AML-193 (cell line): ENCODE data around the gene CCDC18.
A peak's percentile ranks its signal among the peaks of the same experiment; 100 is the strongest.
"Not testable (repeated sequence)": the region's sequence is repeated elsewhere in the genome, so short reads cannot be mapped to it uniquely, and the experiment has no call there.

ENCODE experiments used
- DNase-seq, 2 experiments: peaks; one replicate each; lab custom pipeline; 2025; lab: John Stamatoyannopoulos, UW

Gene CCDC18, protein sequence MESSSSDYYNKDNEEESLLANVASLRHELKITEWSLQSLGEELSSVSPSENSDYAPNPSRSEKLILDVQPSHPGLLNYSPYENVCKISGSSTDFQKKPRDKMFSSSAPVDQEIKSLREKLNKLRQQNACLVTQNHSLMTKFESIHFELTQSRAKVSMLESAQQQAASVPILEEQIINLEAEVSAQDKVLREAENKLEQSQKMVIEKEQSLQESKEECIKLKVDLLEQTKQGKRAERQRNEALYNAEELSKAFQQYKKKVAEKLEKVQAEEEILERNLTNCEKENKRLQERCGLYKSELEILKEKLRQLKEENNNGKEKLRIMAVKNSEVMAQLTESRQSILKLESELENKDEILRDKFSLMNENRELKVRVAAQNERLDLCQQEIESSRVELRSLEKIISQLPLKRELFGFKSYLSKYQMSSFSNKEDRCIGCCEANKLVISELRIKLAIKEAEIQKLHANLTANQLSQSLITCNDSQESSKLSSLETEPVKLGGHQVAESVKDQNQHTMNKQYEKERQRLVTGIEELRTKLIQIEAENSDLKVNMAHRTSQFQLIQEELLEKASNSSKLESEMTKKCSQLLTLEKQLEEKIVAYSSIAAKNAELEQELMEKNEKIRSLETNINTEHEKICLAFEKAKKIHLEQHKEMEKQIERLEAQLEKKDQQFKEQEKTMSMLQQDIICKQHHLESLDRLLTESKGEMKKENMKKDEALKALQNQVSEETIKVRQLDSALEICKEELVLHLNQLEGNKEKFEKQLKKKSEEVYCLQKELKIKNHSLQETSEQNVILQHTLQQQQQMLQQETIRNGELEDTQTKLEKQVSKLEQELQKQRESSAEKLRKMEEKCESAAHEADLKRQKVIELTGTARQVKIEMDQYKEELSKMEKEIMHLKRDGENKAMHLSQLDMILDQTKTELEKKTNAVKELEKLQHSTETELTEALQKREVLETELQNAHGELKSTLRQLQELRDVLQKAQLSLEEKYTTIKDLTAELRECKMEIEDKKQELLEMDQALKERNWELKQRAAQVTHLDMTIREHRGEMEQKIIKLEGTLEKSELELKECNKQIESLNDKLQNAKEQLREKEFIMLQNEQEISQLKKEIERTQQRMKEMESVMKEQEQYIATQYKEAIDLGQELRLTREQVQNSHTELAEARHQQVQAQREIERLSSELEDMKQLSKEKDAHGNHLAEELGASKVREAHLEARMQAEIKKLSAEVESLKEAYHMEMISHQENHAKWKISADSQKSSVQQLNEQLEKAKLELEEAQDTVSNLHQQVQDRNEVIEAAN (N-terminal part only)

DNA sequence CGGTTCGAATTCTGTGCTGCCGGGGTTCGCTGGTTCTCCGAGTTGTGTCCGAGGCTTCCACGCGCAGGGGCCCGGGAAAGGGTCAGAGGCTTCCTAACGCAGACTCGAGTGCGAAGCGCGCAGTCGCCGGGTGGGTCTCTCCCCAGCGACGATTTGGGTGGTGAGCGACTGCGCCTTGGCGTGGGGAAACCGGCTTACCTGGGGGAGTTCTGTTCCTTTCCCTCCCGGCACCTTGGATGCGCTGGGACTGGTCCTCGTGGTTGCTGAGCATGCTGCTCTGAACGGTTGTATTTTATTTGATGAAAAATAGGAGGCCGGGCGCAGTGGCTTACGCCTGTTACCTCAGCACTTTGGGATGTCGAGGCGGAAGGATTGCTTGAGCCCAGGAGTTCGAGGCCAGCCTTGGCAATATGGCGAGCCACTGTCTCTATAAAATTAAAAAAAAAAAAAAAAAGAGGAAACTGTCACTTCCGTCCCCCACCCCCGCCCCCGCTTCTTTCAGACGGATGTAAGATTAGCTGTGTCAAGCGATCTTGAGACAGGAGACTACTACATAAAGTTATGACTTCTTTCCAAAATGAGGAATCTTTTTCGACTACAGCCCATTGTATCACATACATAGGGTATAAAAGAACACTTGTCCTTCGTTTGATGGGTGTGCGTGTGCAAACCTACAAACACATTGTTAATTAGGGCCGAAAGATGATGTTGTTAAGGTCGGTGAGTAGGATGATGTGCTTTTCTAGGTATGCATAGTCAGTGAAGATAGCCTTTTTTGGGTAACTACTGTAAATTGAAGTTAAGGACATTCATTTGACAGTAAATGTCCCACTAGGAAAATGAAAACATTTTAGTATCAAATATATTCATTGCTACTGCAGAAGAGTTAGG, at the start of gene CCDC18:
Gene CCDC18, plus strand, starts transcription at position 2 of the 891 bp plus-strand sequence. CDS start 2,638 bp downstream, outside the sequence.
- DNase-seq = peak; percentile 34 to 47

DNA sequence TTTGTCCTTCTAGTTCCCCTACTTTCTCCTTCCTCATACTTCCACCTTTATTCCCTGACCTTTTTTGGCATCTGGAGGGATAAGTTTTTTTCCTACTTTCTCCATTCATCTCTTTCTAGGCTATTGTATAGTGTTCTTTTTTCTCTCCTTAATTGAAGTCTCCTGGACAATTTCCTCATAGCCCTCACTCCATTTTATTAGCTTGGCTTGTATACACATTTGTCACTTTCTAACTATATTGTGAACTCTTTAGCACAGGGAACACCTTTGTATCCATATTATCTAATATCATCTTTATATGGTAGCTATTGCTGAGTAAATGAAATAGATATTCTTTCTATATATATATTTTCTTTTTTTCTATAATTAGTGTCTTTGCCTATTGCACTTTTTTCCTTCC, 47.9 kb upstream of the CCDC18 start:
- DNase-seq = no peak

DNA sequence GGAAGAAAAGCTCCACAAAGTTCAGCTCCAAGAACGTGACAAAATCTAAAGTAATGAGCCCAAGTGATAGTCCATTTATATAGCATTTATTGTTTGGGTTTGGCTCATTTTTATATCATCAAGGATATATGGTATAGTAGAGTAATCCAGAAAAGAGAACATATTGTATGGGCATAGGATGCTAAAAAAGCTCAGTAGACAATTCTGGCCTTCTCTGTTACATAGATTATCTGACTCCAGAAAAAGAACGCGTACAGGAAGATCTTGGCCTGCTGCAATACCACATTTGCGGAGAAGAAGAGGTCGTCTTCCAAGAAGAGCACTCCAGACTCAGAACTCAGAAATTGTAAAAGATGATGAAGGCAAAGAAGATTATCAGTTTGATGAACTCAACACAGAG, 44.1 kb upstream of the CCDC18 start:
- no peak for DNase-seq

DNA sequence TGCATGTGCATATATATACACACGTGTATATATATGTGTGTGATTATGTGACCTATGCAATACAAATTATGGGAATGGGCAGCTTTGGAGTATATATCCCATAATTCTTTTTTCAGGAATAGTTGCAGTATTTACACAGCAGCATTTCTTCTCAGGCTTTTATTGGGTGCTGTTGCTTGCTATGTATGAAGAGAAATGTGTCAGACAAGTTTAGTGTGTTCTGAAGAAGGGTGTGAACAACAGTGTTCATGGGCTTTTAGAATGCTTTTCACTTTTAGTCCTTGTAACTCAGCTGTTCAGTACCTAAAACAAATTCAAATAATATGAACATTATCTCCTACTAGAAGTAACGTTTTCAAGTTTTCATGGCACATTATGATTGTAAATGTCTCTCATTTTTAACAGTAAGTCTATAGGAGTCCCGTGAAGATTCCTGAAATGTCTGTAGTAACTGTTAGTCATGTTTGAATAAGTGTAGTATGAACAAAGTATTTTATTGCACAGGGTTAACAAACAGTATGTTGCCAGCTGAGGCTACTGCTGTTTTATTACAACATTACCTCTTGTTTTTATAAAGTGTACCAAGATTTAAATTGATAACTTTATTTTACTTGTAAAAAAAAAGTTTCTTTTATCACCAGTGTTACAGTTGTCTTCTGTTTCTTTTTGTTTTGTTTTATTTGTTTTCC, 42.8 kb upstream of the CCDC18 start:
- no peak for DNase-seq

DNA sequence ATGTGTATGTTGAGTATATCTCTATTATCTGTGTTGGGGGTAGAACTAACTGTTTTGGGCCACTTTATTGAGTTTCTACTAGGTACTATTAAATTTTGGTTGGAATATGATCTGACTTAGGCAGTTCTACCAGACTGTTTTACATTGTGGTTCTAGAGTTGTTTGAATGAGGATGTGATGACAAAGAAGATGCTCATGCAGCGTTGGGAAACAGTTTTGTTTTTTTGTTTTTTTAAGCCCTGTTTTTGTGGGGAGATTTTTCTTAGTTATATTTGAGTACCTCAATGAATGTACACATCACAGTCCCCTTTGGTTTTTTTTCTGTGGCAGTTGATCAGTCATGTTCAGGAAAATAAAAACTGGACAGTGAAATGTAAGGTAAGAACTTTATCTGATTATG, 40.4 kb upstream of the CCDC18 start:
- no peak for DNase-seq

DNA sequence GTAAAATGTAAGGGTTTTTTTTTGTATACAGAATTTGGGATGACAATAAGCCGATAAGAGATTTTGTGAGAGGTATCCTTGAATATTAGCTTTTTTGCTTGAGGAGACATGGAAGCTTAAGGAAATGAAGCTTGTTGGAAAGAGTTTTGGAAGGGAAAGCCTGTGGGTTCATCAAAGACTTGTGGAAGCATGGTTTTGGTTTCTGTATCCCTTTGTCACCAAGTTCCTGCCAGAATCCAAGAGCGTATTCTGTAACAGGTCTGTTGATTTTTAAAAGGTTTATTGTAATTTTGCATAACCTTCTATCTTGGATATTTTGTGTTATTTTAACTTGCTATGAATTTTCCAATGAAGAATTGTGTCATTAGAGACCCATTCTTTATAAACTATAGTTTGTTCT, 38.4 kb upstream of the CCDC18 start:
- DNase-seq = no peak

DNA sequence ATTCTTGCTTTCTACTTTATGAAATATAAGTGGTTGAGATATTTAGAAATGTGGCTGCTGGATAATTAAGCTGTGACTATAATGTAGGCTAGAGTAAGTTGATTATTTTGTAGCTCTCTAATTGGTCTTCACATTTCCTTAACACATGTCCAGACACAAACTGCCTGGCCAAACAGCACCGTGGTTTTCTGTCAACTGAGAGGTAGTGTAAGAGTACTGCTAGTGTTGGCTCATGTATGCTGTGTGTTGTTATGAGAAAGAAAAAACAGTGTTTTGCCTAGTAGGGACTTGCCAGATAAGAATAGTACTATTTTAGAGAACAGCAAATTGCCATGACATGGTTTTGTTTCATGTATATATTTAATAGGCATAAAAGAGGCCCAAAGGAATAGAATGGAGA, 37.4 kb upstream of the CCDC18 start:
- no peak for DNase-seq

DNA sequence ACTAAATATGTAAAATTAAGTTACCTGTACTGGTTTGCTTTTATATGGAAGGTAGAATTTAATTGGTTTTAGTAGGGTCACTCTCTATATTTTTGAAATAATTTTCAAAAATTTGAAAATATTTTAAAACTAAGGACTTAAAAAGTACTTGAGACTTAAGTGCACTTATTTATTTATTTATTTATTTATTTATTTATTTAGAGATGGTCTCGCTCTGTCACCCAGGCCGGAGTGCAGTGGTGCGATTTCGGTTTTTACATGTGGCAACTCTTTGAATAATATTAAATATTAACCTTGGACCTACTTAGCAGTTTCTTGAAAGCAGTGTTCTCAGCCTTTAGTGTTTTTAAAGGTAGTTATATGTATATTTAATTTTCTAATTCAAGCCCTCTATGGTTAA, 36.8 kb upstream of the CCDC18 start:
- no peak for DNase-seq

DNA sequence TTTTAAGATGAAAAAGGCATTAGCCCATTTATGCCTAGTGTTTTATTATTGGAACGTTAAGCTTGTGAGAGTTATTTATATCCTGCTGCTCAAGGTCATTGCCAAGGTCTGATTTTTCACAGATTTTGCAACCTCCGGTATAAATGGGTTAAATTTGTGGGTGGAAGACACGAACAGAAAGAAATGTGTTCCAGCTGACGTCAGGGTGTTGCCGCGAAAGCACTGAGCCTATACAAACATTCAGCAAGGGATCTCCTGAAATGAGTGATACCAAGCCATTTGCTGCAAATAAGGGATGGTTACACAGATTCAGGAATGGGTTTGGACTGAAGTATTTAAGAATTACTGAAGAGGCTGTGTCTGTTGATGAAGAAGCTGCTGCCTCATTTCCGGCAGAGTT, 32.5 kb upstream of the CCDC18 start:
- DNase-seq = no peak

DNA sequence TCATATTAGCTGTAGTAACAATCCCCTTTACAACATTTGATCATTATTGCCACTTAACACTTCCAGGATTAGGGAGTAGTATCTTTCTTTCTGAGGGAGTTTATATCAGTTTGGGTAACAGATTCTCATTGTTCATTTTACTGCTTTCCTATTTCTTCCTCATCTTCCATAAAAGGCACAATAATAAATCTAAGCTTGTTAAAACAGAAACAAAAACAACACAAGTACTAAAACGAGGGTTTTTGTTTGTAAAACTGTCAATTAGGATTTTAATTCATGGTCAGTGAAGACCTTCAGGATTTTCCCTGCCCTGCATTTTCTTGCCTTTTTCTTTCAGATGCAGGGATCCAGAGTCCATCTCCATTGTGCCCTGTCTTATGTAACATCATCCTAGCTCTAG, 29.8 kb upstream of the CCDC18 start:
- no peak for DNase-seq

DNA sequence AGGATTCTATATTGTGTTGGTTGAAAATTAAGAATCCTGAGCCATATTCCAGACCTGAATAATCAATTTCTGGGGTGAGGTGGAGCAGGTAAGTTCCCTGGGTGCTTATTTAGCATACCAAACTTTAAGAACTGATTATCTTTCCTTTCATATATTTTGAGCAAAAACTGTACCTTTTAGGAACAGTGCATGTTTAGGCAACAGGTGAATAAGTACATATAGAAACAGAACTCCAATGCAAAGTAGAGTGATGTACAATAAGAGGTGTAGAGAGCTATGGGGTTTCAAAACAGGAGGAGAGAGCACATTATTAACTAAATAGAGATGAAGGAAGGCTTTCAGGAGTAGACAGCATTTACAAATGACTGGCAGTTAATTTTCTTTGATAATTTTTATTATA, 29.1 kb upstream of the CCDC18 start:
- DNase-seq = no peak

DNA sequence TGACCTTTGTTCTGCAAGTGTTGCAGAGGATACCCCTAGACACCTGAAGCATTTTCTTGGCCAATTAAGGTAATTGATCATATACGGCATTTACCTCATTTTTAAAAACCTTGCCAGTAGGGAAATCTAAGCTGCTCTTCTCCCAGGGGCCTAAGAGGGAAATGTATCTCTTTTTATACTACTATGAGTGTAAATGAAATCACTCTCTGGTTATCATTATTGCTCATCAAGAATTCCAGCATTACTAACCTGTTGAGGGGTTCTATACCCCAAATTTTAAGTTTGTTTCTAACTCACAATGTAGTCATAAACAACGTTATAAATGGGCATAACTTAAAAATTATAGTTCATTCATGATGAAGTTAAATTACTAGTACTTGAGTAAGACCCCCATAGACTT, 27.7 kb upstream of the CCDC18 start:
- DNase-seq = no peak

DNA sequence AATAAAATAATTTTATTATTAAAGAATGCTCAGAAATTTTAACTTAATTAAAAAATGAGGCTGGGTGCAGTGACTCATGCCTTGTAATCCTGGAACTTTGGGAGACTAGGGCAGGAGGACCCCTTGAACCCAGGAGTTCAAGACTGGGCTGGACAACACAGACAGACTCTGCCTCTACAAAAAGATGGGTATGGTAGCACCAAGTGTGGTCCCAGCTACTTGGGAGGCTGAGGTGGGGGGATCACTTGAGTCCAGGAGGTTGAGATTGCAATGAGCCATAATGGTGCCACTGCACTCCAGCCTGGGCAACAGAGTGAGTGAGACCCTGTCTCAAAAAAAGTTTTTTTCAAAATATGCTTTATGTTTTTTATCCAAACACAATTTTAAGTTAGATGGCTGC, 25.6 kb upstream of the CCDC18 start:
- DNase-seq = no peak

DNA sequence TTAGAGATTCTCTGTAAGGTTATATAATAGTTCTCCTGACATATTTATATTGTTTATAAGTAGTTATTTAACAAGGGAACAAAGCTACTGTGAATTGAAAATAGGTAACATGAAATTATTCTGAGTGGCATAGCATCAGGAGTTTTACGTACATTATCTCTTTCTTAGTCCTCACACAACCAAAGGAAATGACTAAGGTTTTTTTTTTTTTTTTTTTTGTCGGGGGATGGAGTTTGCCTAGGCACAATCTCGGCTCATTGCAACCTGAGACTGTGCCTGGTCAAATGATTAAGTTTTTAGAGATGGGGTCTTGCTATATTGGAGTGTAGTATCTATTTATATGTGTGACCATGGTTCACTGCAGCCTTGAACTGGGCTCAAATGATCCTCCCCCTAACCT, 25.2 kb upstream of the CCDC18 start:
- DNase-seq = no peak

DNA sequence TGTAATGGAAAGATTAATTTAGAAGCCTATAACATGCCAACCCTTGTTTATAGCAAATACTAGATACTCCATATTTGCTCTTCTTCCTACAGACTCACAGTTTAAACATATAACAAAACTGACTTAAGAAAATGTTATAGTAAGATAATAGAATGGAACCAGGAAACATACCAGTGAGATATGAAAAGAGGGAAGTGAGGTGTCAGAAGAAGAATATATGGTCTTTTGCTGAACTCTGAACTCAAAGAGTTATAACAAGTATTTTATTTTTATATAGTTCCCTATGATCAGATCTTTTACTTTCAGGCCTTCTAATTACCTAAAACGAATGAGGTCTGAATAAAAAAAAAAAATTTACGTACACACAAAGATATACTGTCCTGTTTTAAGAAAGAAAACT, 21.2 kb upstream of the CCDC18 start:
- no peak for DNase-seq

DNA sequence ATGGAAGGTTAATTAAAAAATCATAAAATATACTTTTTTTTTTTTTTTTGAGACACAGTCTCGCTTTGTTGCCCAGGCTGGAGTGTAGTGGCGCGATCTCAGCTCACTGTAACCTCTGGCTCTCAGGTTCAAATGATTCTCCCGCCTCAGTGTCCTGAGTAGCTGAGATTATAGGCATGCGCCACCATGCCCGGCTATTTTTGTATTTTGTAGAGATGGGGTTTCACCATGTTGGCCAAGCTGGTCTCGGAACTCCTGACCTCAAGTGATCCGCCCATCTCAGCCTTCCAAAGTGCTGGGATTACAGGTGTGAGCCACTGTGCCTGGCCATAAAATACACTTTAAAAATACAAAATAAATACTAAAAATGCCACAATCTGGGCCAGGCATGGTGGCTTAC, 17.2 kb upstream of the CCDC18 start:
- not testable (repeated sequence) for DNase-seq

DNA sequence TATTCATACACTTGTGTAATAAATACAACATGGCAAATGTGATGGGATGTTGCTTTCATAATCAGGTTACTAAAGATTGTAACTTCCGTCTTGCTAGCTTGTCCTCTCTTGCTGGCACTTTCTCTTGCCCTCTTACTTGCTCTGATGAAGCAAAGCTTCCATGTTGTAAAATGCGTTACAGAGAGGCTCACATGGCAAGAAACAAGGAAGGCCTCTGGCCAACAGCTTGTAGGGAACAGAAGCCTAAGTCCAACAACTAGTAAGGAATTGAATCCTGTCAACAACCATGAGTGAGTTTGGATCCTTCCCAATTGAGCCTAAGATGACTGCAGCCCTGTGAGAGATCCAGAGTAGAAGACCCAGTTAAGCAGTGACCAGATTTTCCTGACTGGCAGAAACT, 15.7 kb upstream of the CCDC18 start:
- DNase-seq = no peak

DNA sequence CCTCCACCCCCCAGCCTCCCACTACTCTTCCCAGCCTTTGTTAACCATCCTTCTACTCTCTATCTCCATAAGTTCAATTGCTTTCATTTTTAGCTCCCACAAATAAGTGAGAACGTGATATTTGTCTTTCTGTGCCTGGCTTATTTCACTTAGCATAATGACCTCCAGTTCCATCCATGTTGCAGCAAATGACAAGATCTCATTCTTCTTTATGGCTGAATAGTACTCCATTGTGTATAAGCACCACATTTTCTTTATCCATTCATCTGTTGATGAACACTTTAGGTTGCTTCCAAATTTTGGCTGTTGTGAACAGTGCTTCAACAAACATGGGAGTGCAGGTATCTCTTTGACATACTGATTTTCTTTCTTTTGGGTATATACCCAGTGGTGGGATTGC, 14.6 kb upstream of the CCDC18 start:
- DNase-seq = not testable (repeated sequence)

DNA sequence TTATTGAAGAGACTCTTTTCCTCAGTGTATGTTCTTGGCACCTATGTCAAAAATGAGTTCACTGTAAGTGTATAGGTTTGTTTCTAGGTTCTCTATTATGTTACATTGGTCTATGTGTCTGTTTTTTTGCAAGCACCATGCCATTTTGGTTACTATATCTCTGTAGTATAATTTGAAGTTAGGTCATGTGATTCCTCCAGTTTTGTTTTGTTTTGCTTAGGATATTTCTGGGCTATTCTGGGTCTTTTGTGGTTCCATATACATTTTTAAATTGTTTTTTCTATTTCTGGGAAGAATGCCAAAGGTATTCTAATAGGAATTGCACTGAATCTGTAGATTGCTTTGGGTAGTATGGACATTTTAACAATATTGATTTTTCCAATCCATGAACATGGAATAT, 13.5 kb upstream of the CCDC18 start:
- DNase-seq = no peak

DNA sequence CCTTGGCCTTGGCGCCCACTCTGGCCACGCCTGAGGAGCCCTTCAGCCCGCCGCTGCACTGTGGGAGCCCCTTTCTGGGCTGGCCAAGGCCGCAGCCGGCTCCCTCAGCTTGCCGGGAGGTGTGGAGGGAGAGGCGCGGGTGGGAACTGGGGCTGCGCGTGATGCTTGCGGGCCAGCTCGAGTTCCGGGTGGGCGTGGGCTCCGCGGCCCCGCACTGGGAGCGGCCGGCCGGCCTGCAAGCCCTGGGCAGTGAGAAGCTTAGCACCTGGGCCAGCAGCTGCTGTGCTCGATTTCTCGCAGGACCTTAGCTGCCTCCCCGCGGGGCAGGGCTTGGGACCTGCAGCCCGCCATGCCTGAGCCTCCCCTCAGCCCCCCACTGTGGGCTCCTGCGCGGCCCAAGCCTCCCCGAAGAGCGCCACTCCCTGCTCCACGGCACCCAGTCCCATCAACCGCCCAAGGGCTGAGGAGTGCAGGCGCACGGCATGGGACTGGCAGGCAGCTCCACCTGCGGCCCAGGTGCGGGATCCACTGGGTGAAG, 10.3 kb upstream of the CCDC18 start:
- not testable (repeated sequence) for DNase-seq
